OCI-LY1 (cell line): ENCODE data around the gene ZNF550.

Experiments
- H2AFZ ChIP-seq: fragments of 200-600 bp; sonication (generic), shearing (Covaris generic); 2 replicates; pipeline ENCODE4 v1.6.0; 2014; ENCODE audit warnings: antibody characterized with exemption, mild to moderate bottlenecking, low read length
- H3F3A ChIP-seq: fragments of 200-600 bp; sonication (generic), shearing (Covaris generic); 2 replicates; pipeline ENCODE4 v1.6.0; 2014; ENCODE audit warnings: mild to moderate bottlenecking, antibody characterized with exemption, low read length, moderate library complexity; ENCODE audit not compliant: insufficient read depth
- H3K27ac ChIP-seq: fragments of 200-600 bp; sonication (generic); 2 replicates; pipeline ENCODE4 v1.5.1; 2014; ENCODE audit warnings: low read length, mixed run types, mild to moderate bottlenecking, low read depth; ENCODE audit not compliant: poor library complexity, severe bottlenecking
- H3K27me3 ChIP-seq: fragments of 200-600 bp; sonication (generic); 2 replicates; pipeline ENCODE4 v1.6.0; 2014; ENCODE audit warnings: antibody characterized with exemption, mild to moderate bottlenecking, low read length, moderate library complexity; ENCODE audit not compliant: insufficient read depth
- H3K36me3 ChIP-seq: fragments of 200-600 bp; sonication (generic); 2 replicates; pipeline ENCODE4 v1.6.1; 2014; ENCODE audit warnings: mild to moderate bottlenecking, antibody characterized with exemption, low read length, moderate library complexity, mixed read lengths; ENCODE audit not compliant: insufficient read depth
- H3K4me1 ChIP-seq: fragments of 200-600 bp; sonication (generic); 2 replicates; pipeline ENCODE4 v1.5.1; 2014; ENCODE audit warnings: mild to moderate bottlenecking, low read length, moderate library complexity; ENCODE audit not compliant: insufficient read depth, severe bottlenecking
- H3K4me2 ChIP-seq: fragments of 200-600 bp; sonication (generic), shearing (Covaris generic); 2 replicates; pipeline ENCODE4 v1.6.1; 2014; ENCODE audit warnings: low read length
- H3K4me3 ChIP-seq: fragments of 200-600 bp; sonication (generic); 2 replicates; pipeline ENCODE4 v1.5.1; 2014; ENCODE audit warnings: low read length, low read depth, mild to moderate bottlenecking, mixed read lengths; ENCODE audit not compliant: poor library complexity, severe bottlenecking
- H3K79me2 ChIP-seq: fragments of 200-600 bp; shearing (Covaris generic); 2 replicates; pipeline ENCODE4 v1.6.1; 2016; ENCODE audit warnings: mixed run types, low read length, mixed read lengths; ENCODE audit not compliant: insufficient read depth
- H3K9ac ChIP-seq: fragments of 200-600 bp; sonication (generic), shearing (Covaris generic); 2 replicates; pipeline ENCODE4 v1.6.1; 2014; ENCODE audit warnings: mild to moderate bottlenecking, low read length, mixed read lengths
- H3K9me2 ChIP-seq: fragments of 200-600 bp; sonication (generic), shearing (Covaris generic); 2 replicates; pipeline ENCODE4 v1.6.1; 2014; ENCODE audit warnings: low read depth, mild to moderate bottlenecking, low read length, mixed read lengths
- H3K9me3 ChIP-seq: fragments of 200-600 bp; shearing (Covaris generic); 2 replicates; pipeline ENCODE4 v1.6.1; 2014; ENCODE audit warnings: low read length, mixed read lengths
- H4K20me1 ChIP-seq: fragments of 200-600 bp; sonication (generic), shearing (Covaris generic); 2 replicates; pipeline ENCODE4 v1.6.0; 2016; ENCODE audit warnings: mild to moderate bottlenecking, low read length; ENCODE audit not compliant: insufficient read depth
- CTCF ChIP-seq: fragments of 200-600 bp; sonication (generic), shearing (Covaris generic); IDR thresholded peaks from 2 replicates; pipeline ENCODE4 v1.5.1; 2017; ENCODE audit warnings: mild to moderate bottlenecking, antibody characterized with exemption, low read length, moderate library complexity, mixed read lengths
- EZH2 ChIP-seq: fragments of 200-600 bp; sonication (generic), shearing (Covaris generic); IDR thresholded peaks from 2 replicates; pipeline ENCODE4 v1.8.0; 2017; ENCODE audit warnings: borderline replicate concordance, mixed run types, mild to moderate bottlenecking, antibody characterized with exemption, low read length, moderate library complexity, mixed read lengths

Gene ZNF550

GRCh38 chr19:57558525-57558924 is 1.1 kb downstream of the ZNF550 start:
- Histone ChIP-seq H3K27me3 (no peaks in the 10 kb centered on the region), H3F3A (no peaks in the 10 kb centered on the region), H3K4me3 (peak overlapping the region; percentile 75), H3K4me2 (peak overlapping the region; percentile 63), H3K36me3 (peaks cover 31% of the 10 kb centered on the region), H3K79me2 (no peaks in the 10 kb centered on the region), H3K4me1 (peaks cover 13% of the 10 kb centered on the region), H3K9me3 (peaks cover 21% of the 10 kb centered on the region), H4K20me1 (no peaks in the 10 kb centered on the region), H3K9ac (peak overlapping the region; percentile 65), H3K27ac (no peak overlapping the region), H2AFZ (no peak overlapping the region), H3K9me2 (no peaks in the 10 kb centered on the region)
- TF ChIP-seq EZH2 (no peak), CTCF (peak; percentile 27; the same call in 1 of the 2 replicates)

DNA sequence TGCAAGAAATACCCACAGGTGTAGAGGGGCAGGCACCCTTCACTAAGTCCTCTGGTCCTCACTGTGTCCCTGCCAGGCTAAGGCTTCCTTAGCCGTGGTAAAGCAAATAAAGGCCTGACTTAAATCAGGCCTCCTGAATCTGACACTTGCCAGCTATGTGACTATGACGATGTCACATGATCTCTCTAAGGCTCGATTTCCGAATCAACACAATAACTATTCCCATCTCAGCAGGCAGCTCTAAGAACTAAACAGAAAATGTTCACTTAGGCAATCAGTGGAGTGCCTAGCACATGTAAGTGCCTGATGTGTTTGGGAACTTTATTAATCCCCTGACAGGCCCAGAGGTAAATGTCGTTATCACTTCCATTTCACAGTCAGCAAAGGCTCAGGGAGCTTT is 2.0 kb downstream of the ZNF550 start:
- H3K27me3 ChIP-seq: no peaks in the 10 kb centered on the region
- H3K9ac ChIP-seq: no peak overlapping the region; the same call in 1 of the 2 replicates
- no peaks in the 10 kb centered on the region for H3K79me2 ChIP-seq
- TF ChIP-seq CTCF (no peak), EZH2 (no peak)
- no peak overlapping the region for H3K27ac ChIP-seq
- peaks cover 40% of the 10 kb centered on the region for H3K36me3 ChIP-seq
- H3F3A ChIP-seq: no peaks in the 10 kb centered on the region
- no peaks in the 10 kb centered on the region for H4K20me1 ChIP-seq
- peak overlapping the region; percentile 63; the same call in 1 of the 2 replicates for H3K4me2 ChIP-seq
- H3K9me3 ChIP-seq: peaks cover 21% of the 10 kb centered on the region
- H3K9me2 ChIP-seq: no peaks in the 10 kb centered on the region
- H2AFZ ChIP-seq: no peak overlapping the region
- H3K4me3 ChIP-seq: no peak overlapping the region
- peaks cover 13% of the 10 kb centered on the region for H3K4me1 ChIP-seq

DNA sequence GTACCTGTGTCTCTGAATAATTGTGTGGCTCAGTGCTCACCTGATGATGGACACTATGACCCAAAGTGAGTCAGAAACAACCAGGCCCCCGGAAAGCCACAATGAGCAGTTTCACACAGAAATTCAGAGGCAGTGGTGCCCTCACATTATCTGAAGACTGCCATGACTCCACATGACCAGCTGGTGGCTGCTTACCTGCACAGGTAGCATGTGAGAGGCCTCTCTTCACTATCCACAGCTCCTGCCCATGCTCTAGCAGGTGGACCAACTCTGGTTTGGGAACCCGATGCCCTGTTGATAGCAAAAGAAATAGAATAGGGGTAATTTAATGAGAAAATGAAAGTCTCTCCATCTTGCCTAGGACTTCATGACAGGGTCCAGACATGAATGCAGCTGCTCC is 7.2 kb downstream of the ZNF550 start:
- no peaks in the 10 kb centered on the region for H3K79me2 ChIP-seq
- H3K27ac ChIP-seq: no peak overlapping the region
- H3K9ac ChIP-seq: no peak overlapping the region
- no peaks in the 10 kb centered on the region for H3K9me2 ChIP-seq
- no peak overlapping the region for H3K4me2 ChIP-seq
- H2AFZ ChIP-seq: no peak overlapping the region
- peaks cover 92% of the 10 kb centered on the region for H3K36me3 ChIP-seq
- no peaks in the 10 kb centered on the region for H4K20me1 ChIP-seq
- TF ChIP-seq CTCF (no peak), EZH2 (no peak)
- H3K27me3 ChIP-seq: no peaks in the 10 kb centered on the region
- no peak overlapping the region for H3K4me3 ChIP-seq
- no peaks in the 10 kb centered on the region for H3F3A ChIP-seq
- H3K4me1 ChIP-seq: no peaks in the 10 kb centered on the region
- peaks cover 21% of the 10 kb centered on the region for H3K9me3 ChIP-seq
